ENCODE data around the gene TRDMT1.

The TRDMT1 gene

DNA sequence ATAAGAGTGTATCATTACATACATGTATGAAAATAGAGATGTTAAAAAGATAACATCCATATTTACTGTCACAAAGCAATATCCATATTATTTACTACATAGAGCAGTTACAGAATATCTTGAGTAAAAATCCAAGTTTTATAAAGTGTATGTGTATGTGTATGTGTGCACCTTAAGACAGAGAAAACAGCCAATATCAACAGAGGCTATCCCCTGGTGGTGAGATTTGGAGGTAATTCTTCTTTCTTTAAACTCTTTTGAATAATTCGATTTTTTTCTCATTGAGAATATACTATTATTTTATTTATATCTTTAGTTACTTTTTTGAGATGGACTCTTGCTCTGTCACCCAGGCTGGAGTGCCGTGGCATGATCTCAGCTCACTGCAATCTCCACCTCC lies 18.4 kb downstream of the TRDMT1 start:
- no peak overlapping the region for H3K27ac Mint-ChIP-seq

GRCh38 chr10:17181751-17182150 lies 19.7 kb downstream of the TRDMT1 start:
- Mint-ChIP-seq H3K4me1 (ENCODE audit: low read depth) (no peaks in the 10 kb centered on the region), H3K9me3 (no peaks in the 10 kb centered on the region), H3K27me3 (ENCODE audit: low read depth) (no peaks in the 10 kb centered on the region), H3K27ac (no peak overlapping the region), H3K4me3 (no peak overlapping the region), H3K36me3 (ENCODE audit: low read depth) (peaks cover under 1% of the 10 kb centered on the region)

More for the DNA sequence above, 18.4 kb downstream of the TRDMT1 start:
- H3K4me1 Mint-ChIP-seq (ENCODE audit: low read depth): no peaks in the 10 kb centered on the region
- no peaks in the 10 kb centered on the region for H3K9me3 Mint-ChIP-seq
- H3K4me3 Mint-ChIP-seq: no peak overlapping the region
- no peaks in the 10 kb centered on the region for H3K27me3 Mint-ChIP-seq (ENCODE audit: low read depth)
- no peaks in the 10 kb centered on the region for H3K36me3 Mint-ChIP-seq (ENCODE audit: low read depth)

DNA sequence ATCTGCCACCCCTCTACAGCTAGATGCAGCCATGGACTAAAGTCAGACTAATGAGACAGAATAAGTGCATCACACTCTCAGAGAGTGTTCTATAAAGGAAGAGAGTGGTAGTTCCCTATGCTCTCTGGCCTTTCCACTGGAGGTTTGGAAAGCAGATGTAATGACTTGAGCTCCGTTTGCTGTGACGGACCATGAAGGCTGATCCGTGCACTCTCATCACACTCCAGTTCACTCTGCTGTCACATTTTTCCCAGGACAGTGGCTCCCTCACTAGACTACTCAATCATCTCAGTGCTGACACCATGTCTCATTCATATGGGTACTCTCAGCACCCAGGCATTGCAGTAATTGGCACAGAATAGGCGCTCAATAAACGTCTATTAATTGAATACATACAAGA lies 20.4 kb downstream of the TRDMT1 start:
- H3K27ac Mint-ChIP-seq: no peak overlapping the region
- H3K27me3 Mint-ChIP-seq (ENCODE audit: low read depth): no peaks in the 10 kb centered on the region
- H3K36me3 Mint-ChIP-seq (ENCODE audit: low read depth): peaks cover 1% of the 10 kb centered on the region
- no peak overlapping the region for H3K4me3 Mint-ChIP-seq
- H3K9me3 Mint-ChIP-seq: no peaks in the 10 kb centered on the region
- peaks cover 1% of the 10 kb centered on the region for H3K4me1 Mint-ChIP-seq (ENCODE audit: low read depth)

DNA sequence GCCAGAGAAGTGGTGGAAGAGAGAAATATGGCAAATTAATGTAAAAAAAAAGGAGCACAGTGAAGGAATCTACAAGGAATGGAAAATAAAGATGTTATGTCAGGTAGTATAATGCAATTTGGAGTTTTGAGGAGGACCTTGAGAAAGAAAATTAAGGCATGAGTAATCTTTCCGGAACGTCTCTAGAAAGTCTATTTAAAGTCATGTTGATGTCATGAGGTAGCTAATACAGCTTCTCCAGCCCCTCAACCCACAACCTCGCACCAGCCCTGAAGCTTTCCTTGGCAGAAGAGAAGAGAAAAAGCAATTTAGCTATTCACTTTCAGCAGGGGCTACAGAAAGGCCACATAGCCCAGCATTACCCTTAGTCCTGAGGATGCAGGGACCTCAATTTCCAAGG lies 22.5 kb downstream of the TRDMT1 start:
- peaks cover 1% of the 10 kb centered on the region for H3K36me3 Mint-ChIP-seq (ENCODE audit: low read depth)
- H3K27me3 Mint-ChIP-seq (ENCODE audit: low read depth): no peaks in the 10 kb centered on the region
- no peaks in the 10 kb centered on the region for H3K9me3 Mint-ChIP-seq
- no peak overlapping the region for H3K4me3 Mint-ChIP-seq
- peaks cover 6% of the 10 kb centered on the region for H3K4me1 Mint-ChIP-seq (ENCODE audit: low read depth)
- no peak overlapping the region for H3K27ac Mint-ChIP-seq

- Mint-ChIP-seq H3K27me3 (ENCODE audit: low read depth) (no peaks in the 10 kb centered on the region), H3K4me1 (ENCODE audit: low read depth) (peaks cover 6% of the 10 kb centered on the region), H3K27ac (no peak overlapping the region), H3K4me3 (no peak overlapping the region), H3K9me3 (no peaks in the 10 kb centered on the region), H3K36me3 (ENCODE audit: low read depth) (peaks cover 1% of the 10 kb centered on the region)
Measured at GRCh38 chr10:17178006-17178405, 23.5 kb downstream of the TRDMT1 start.

DNA sequence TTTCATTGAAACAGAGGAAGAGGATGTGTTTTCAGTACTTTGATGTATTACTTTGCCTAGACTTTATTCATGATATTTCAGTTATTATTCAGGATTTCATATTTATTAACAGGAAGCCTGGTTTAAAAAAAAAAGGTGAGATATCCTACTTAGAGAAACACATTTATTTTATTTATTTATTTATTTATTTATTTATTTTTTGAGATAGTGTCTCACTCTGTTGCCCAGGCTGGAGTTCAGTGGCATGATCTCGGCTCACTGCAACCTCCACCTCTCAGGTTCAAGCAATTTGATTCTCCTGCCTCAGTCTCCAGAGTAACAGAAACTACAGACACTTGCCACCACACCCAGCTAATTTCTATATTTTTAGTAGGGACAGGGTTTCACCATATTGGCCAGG lies 24.5 kb downstream of the TRDMT1 start:
- no peaks in the 10 kb centered on the region for H3K27me3 Mint-ChIP-seq (ENCODE audit: low read depth)
- H3K4me3 Mint-ChIP-seq: no peak overlapping the region
- peaks cover 6% of the 10 kb centered on the region for H3K4me1 Mint-ChIP-seq (ENCODE audit: low read depth)
- H3K27ac Mint-ChIP-seq: no peak overlapping the region
- peaks cover 1% of the 10 kb centered on the region for H3K36me3 Mint-ChIP-seq (ENCODE audit: low read depth)
- no peaks in the 10 kb centered on the region for H3K9me3 Mint-ChIP-seq

DNA sequence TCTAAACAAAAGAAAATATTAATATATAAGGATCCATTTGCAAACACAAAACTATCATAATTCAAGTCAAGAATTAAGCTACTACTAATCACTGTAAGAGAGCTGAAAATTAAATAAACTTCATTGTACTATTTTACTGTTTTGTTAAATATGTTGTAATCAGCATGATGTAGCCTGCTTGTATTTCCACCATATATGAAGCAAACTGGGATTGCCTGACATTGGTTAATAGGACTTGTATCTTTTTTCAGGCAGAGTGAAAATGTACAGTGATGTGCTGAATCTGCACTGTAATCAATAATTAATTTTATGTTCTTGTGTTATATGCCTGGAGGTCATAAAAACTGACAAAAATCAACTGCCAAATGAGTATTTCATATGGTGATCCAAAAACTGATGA lies 25.4 kb downstream of the TRDMT1 start:
- H3K4me3 Mint-ChIP-seq: no peak overlapping the region
- H3K27ac Mint-ChIP-seq: no peak overlapping the region
- H3K9me3 Mint-ChIP-seq: no peaks in the 10 kb centered on the region
- peaks cover 3% of the 10 kb centered on the region for H3K36me3 Mint-ChIP-seq (ENCODE audit: low read depth)
- no peaks in the 10 kb centered on the region for H3K27me3 Mint-ChIP-seq (ENCODE audit: low read depth)
- H3K4me1 Mint-ChIP-seq (ENCODE audit: low read depth): peaks cover 6% of the 10 kb centered on the region

- H3K27me3 Mint-ChIP-seq (ENCODE audit: low read depth): no peaks in the 10 kb centered on the region
- H3K9me3 Mint-ChIP-seq: no peaks in the 10 kb centered on the region
- H3K36me3 Mint-ChIP-seq (ENCODE audit: low read depth): peaks cover 3% of the 10 kb centered on the region
- no peak overlapping the region for H3K27ac Mint-ChIP-seq
- no peak overlapping the region for H3K4me3 Mint-ChIP-seq
- H3K4me1 Mint-ChIP-seq (ENCODE audit: low read depth): peaks cover 6% of the 10 kb centered on the region
Measured at GRCh38 chr10:17175551-17175950, 25.9 kb downstream of the TRDMT1 start.

DNA sequence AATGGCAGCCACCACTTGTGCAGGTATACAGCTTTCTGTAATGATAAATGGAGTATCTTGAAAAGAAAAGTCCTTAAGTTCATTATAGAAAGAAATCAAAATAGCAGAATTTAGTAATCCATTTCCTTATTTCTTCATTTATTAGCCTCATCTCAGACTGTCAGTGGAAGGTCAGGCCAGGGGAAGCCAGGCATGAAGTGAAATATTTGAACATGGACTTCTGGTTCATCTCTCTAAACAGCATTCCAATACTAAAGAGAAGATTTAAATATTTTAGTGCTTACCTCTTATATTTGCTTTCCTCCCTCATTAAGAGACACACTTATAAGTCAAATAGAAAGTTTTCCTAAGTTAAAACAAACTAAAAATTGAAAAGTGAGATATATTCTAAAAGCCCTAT lies 26.8 kb downstream of the TRDMT1 start:
- Mint-ChIP-seq H3K27ac (no peak overlapping the region), H3K36me3 (ENCODE audit: low read depth) (peaks cover 3% of the 10 kb centered on the region), H3K4me1 (ENCODE audit: low read depth) (peaks cover 6% of the 10 kb centered on the region), H3K9me3 (no peaks in the 10 kb centered on the region), H3K4me3 (no peak overlapping the region), H3K27me3 (ENCODE audit: low read depth) (no peaks in the 10 kb centered on the region)

- Mint-ChIP-seq H3K4me1 (ENCODE audit: low read depth) (peaks cover 5% of the 10 kb centered on the region), H3K27ac (no peak overlapping the region), H3K36me3 (ENCODE audit: low read depth) (peaks cover 2% of the 10 kb centered on the region), H3K9me3 (no peaks in the 10 kb centered on the region), H3K4me3 (no peak overlapping the region), H3K27me3 (ENCODE audit: low read depth) (no peaks in the 10 kb centered on the region)
Measured at GRCh38 chr10:17171141-17171641, 30.3 kb downstream of the TRDMT1 start.

GRCh38 chr10:17169803-17170202 lies 31.7 kb downstream of the TRDMT1 start:
- Mint-ChIP-seq H3K27me3 (ENCODE audit: low read depth) (no peaks in the 10 kb centered on the region), H3K4me1 (ENCODE audit: low read depth) (no peaks in the 10 kb centered on the region), H3K9me3 (peaks cover under 1% of the 10 kb centered on the region), H3K36me3 (ENCODE audit: low read depth) (peaks cover 2% of the 10 kb centered on the region), H3K4me3 (no peak overlapping the region), H3K27ac (no peak overlapping the region)

- Mint-ChIP-seq H3K4me1 (ENCODE audit: low read depth) (no peaks in the 10 kb centered on the region), H3K27me3 (ENCODE audit: low read depth) (no peaks in the 10 kb centered on the region), H3K36me3 (ENCODE audit: low read depth) (peaks cover 5% of the 10 kb centered on the region), H3K4me3 (no peak overlapping the region), H3K9me3 (peaks cover 5% of the 10 kb centered on the region), H3K27ac (no peak overlapping the region)
Measured at GRCh38 chr10:17166699-17167098, 34.8 kb downstream of the TRDMT1 start.

GRCh38 chr10:17162828-17163227 lies 38.6 kb downstream of the TRDMT1 start:
- H3K27me3 Mint-ChIP-seq (ENCODE audit: low read depth): no peaks in the 10 kb centered on the region
- H3K4me3 Mint-ChIP-seq: no peak overlapping the region
- peaks cover 3% of the 10 kb centered on the region for H3K36me3 Mint-ChIP-seq (ENCODE audit: low read depth)
- peaks cover 5% of the 10 kb centered on the region for H3K9me3 Mint-ChIP-seq
- no peaks in the 10 kb centered on the region for H3K4me1 Mint-ChIP-seq (ENCODE audit: low read depth)
- H3K27ac Mint-ChIP-seq: no peak overlapping the region

GRCh38 chr10:17161775-17162174 lies 39.7 kb downstream of the TRDMT1 start:
- H3K4me1 Mint-ChIP-seq (ENCODE audit: low read depth): no peaks in the 10 kb centered on the region
- no peak overlapping the region for H3K27ac Mint-ChIP-seq
- H3K9me3 Mint-ChIP-seq: peaks cover 5% of the 10 kb centered on the region
- H3K36me3 Mint-ChIP-seq (ENCODE audit: low read depth): peaks cover 3% of the 10 kb centered on the region
- H3K27me3 Mint-ChIP-seq (ENCODE audit: low read depth): no peaks in the 10 kb centered on the region
- no peak overlapping the region for H3K4me3 Mint-ChIP-seq

DNA sequence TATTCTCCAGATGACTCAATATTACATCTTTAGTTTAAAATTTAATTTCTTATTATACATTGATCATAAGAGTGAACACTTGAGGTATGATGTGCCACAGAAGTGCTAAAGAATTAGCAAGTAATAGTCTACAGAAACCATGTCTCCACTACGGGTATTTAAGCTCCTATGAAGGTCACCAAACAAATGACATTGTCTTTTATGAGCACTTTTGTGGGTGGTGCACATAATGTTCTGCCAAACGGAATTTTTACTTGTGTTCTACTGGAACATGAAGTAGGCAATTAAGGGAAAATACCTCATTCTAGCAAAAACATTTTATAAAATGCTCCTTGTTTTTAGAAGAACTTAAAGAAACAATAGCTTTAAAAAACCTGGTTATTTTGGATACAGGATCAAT lies 44.4 kb downstream of the TRDMT1 start:
- Mint-ChIP-seq H3K9me3 (no peaks in the 10 kb centered on the region), H3K27me3 (ENCODE audit: low read depth) (no peaks in the 10 kb centered on the region), H3K36me3 (ENCODE audit: low read depth) (no peaks in the 10 kb centered on the region), H3K4me3 (no peak overlapping the region), H3K4me1 (ENCODE audit: low read depth) (no peaks in the 10 kb centered on the region), H3K27ac (no peak overlapping the region)

DNA sequence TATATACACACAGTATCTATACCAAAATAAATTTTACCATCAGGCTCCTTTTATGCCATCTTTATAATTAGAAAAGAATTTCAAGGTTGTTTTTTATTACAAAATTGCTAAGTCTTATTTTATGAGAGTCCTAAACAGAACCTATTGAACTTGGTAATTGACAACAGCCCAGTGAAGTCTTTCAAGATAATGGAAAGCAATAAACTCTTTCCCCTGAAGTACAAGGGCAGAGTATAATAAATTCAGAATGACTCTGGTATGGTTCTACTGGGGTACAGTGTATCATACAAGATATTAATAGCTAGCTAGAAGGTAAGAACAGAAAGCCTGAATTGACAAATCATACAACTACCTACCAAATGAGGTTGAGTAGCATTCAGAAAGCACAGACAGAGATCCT lies 45.6 kb downstream of the TRDMT1 start:
- Mint-ChIP-seq H3K4me1 (ENCODE audit: low read depth) (no peaks in the 10 kb centered on the region), H3K36me3 (ENCODE audit: low read depth) (no peaks in the 10 kb centered on the region), H3K27ac (no peak overlapping the region), H3K4me3 (no peak overlapping the region), H3K27me3 (ENCODE audit: low read depth) (no peaks in the 10 kb centered on the region), H3K9me3 (no peaks in the 10 kb centered on the region)

Data from T-helper 1 cell treated with Interleukin-12 subunit alpha and Interleukin-12 subunit beta and Interleukin-4 antibody, amounts not matched to agents 30 μg/mL and 1 μg/mL, for 36 hours (primary cell).